ENCODE measurements around the gene COX11.

Gene COX11

GRCh38 chr17:54968262-54968987 lies at the start of gene COX11, which contains the start of gene STXBP4:
COX11 (minus strand) TSS chr17:54968654; CDS start chr17:54968646, 8 bp downstream.
STXBP4 (plus strand) TSS chr17:54968765; CDS start chr17:54986220, 17,455 bp downstream.
- TF ChIP-seq SP1 (IDR thresholded peaks at IDR 0.05) = peak; percentile 84; the same call in 1 of the 2 replicates
- 0 out of 2 replicates have a peak, but pooled peaks have one; percentile 70 for TF ChIP-seq HDGF (IDR thresholded peaks at IDR 0.05; ENCODE audit: borderline replicate concordance)
- peak; percentile 85 for TF ChIP-seq ARNT (IDR thresholded peaks at IDR 0.05)
- TF ChIP-seq L3MBTL2 (conservative IDR thresholded peaks at IDR 0.05) = peak; percentile 64
- no peak for TF ChIP-seq TARDBP (IDR thresholded peaks at IDR 0.05)
- no peak for TF ChIP-seq FOXA1 (IDR thresholded peaks at IDR 0.05)
- no peak for TF ChIP-seq BHLHE40 (IDR thresholded peaks at IDR 0.05; ENCODE audit: borderline replicate concordance)
- peak; percentile 64; the same call in 1 of the 2 replicates for TF ChIP-seq ELF4 (IDR thresholded peaks at IDR 0.05)
- TF ChIP-seq ZNF384 (IDR thresholded peaks at IDR 0.05) = no peak
- TF ChIP-seq, protein P1, sequence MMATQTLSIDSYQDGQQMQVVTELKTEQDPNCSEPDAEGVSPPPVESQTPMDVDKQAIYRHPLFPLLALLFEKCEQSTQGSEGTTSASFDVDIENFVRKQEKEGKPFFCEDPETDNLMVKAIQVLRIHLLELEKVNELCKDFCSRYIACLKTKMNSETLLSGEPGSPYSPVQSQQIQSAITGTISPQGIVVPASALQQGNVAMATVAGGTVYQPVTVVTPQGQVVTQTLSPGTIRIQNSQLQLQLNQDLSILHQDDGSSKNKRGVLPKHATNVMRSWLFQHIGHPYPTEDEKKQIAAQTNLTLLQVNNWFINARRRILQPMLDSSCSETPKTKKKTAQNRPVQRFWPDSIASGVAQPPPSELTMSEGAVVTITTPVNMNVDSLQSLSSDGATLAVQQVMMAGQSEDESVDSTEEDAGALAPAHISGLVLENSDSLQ (IDR thresholded peaks at IDR 0.05) = no peak
- no peak for TF ChIP-seq SUZ12 (IDR thresholded peaks at IDR 0.05)
- no peak for TF ChIP-seq LEF1 (IDR thresholded peaks at IDR 0.05; ENCODE audit: borderline replicate concordance)
- peak; percentile 11; the same call in 1 of the 2 replicates for TF ChIP-seq NFRKB (IDR thresholded peaks at IDR 0.05)
- TF ChIP-seq FOXM1 (IDR thresholded peaks at IDR 0.05; ENCODE audit: borderline replicate concordance) = no peak
- no peak for TF ChIP-seq FOXK2 (IDR thresholded peaks at IDR 0.05)
- no peak for TF ChIP-seq CTBP1 (IDR thresholded peaks at IDR 0.05; ENCODE audit: borderline replicate concordance)
- CTCF ChIA-PET = interaction anchor here (0.6 kb wide), 1 partner anchor 100 kb away, joined by 3 read pairs; no protein-coding TSS in a partner anchor
- DNase-seq (ENCODE audit: extremely low spot score) = peak; percentile 97
- POLR2A ChIA-PET = interaction anchor here (0.6 kb wide), 1 partner anchor 34 kb away, joined by 3 read pairs; no protein-coding TSS in a partner anchor

GRCh38 chr17:55005520-55005919 lies 37.1 kb upstream of the COX11 start:
- CTCF ChIA-PET = interaction anchor here (1.0 to 1.4 kb wide), 2 partner anchors 12 to 31 kb away, joined by 3 to 7 read pairs; no protein-coding TSS in a partner anchor
- POLR2A ChIA-PET = no interaction called here
- TF ChIP-seq, protein P1 (IDR thresholded peaks at IDR 0.05) = no peak
- TF ChIP-seq ARNT (IDR thresholded peaks at IDR 0.05) (no peak), NFRKB (IDR thresholded peaks at IDR 0.05) (no peak), FOXK2 (IDR thresholded peaks at IDR 0.05) (no peak), BHLHE40 (IDR thresholded peaks at IDR 0.05; ENCODE audit: borderline replicate concordance) (no peak), TARDBP (IDR thresholded peaks at IDR 0.05) (no peak), CTBP1 (IDR thresholded peaks at IDR 0.05; ENCODE audit: borderline replicate concordance) (no peak), FOXA1 (IDR thresholded peaks at IDR 0.05) (no peak), LEF1 (IDR thresholded peaks at IDR 0.05; ENCODE audit: borderline replicate concordance) (no peak), SUZ12 (IDR thresholded peaks at IDR 0.05) (no peak), HDGF (IDR thresholded peaks at IDR 0.05; ENCODE audit: borderline replicate concordance) (no peak), ZNF384 (IDR thresholded peaks at IDR 0.05) (no peak), L3MBTL2 (conservative IDR thresholded peaks at IDR 0.05) (no peak), FOXM1 (IDR thresholded peaks at IDR 0.05; ENCODE audit: borderline replicate concordance) (no peak)
- peak; percentile 9 for DNase-seq (ENCODE audit: extremely low spot score)

DNA sequence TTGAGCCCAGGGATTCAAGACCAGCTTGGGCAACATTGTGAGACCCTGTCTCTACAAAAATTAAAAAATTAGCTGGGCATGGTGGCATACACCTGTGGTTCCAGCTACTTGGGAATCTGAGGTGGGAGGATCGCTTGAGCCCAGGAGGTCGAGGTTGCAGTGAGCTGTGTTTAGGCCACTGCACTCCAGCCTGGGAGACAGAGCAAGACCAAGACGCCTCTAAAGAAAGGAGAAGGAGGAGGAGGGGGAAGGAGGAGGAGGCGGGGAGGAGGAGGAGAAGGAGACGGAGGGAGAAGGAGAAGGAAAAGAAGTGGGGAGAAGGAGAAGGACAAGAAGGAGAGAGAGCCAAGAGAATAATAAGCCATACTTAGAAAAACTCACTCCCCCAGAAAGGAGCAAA lies 36.0 kb upstream of the COX11 start:
- TF ChIP-seq FOXA1 (IDR thresholded peaks at IDR 0.05) = no peak
- no peak for TF ChIP-seq HDGF (IDR thresholded peaks at IDR 0.05; ENCODE audit: borderline replicate concordance)
- no peak for TF ChIP-seq CTBP1 (IDR thresholded peaks at IDR 0.05; ENCODE audit: borderline replicate concordance)
- TF ChIP-seq NFRKB (IDR thresholded peaks at IDR 0.05) = no peak
- TF ChIP-seq FOXK2 (IDR thresholded peaks at IDR 0.05) = no peak
- ChIA-PET CTCF (interaction anchor here (1.4 kb wide), 1 partner anchor 30 kb away, joined by 3 read pairs; no protein-coding TSS in a partner anchor), POLR2A (no interaction called here)
- no peak for DNase-seq (ENCODE audit: extremely low spot score)

DNA sequence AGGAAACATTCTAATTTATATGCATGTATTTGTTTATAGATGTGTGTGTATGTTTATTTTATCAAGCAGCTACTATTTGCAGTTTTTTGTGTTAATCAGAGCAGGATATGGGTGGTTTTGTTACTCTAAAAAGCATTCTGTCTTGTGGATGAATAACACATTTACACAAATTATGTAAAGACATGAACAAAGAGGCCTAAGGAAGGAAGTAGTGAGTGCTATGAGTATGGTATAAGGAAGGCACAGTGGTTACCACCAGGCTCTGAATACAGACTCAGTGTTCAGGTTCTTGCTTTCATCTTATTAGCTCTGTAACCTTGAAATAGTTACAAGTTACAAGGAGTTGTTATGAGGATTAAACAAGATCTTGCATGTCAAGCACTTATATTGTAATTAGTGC lies 34.0 kb upstream of the COX11 start:
- DNase-seq (ENCODE audit: extremely low spot score) = no peak
- POLR2A ChIA-PET = interaction anchor here (0.6 kb wide), 1 partner anchor 34 kb away, joined by 3 read pairs; no protein-coding TSS in a partner anchor
- TF ChIP-seq NFRKB (IDR thresholded peaks at IDR 0.05) = no peak
- no peak for TF ChIP-seq FOXA1 (IDR thresholded peaks at IDR 0.05)
- TF ChIP-seq SP1 (IDR thresholded peaks at IDR 0.05) = no peak
- TF ChIP-seq L3MBTL2 (conservative IDR thresholded peaks at IDR 0.05) = no peak
- TF ChIP-seq FOXK2 (IDR thresholded peaks at IDR 0.05) = no peak
- TF ChIP-seq ELF4 (IDR thresholded peaks at IDR 0.05) = no peak
- no peak for TF ChIP-seq TARDBP (IDR thresholded peaks at IDR 0.05)
- no peak for TF ChIP-seq HDGF (IDR thresholded peaks at IDR 0.05; ENCODE audit: borderline replicate concordance)
- TF ChIP-seq ZNF384 (IDR thresholded peaks at IDR 0.05) = no peak
- TF ChIP-seq BHLHE40 (IDR thresholded peaks at IDR 0.05; ENCODE audit: borderline replicate concordance) = no peak
- TF ChIP-seq CTBP1 (IDR thresholded peaks at IDR 0.05; ENCODE audit: borderline replicate concordance) = no peak
- TF ChIP-seq, protein P1 (IDR thresholded peaks at IDR 0.05) = no peak
- TF ChIP-seq FOXM1 (IDR thresholded peaks at IDR 0.05; ENCODE audit: borderline replicate concordance) = no peak
- TF ChIP-seq SUZ12 (IDR thresholded peaks at IDR 0.05) = no peak
- TF ChIP-seq LEF1 (IDR thresholded peaks at IDR 0.05; ENCODE audit: borderline replicate concordance) = no peak
- no peak for TF ChIP-seq ARNT (IDR thresholded peaks at IDR 0.05)
- CTCF ChIA-PET = no interaction called here

GRCh38 chr17:54996441-54996840 lies 28.0 kb upstream of the COX11 start:
- no peak for DNase-seq (ENCODE audit: extremely low spot score)
- CTCF ChIA-PET = no interaction called here
- no peak for TF ChIP-seq ZNF384 (IDR thresholded peaks at IDR 0.05)
- TF ChIP-seq L3MBTL2 (conservative IDR thresholded peaks at IDR 0.05) = no peak
- POLR2A ChIA-PET = no interaction called here

Measured in HEK293T (cell line).